OCI-LY7 (cell line): ENCODE results near the gene KCNN1. TPM values are rescaled to one million over a fixed set of nuclear protein-coding genes. Genes with fewer than 3 reads are reported as not detected.

Experiments
- BruUV-seq: library from RNA; stranded (reverse); fragments of 400-500 nt; replicated peaks from 2 replicates; lab custom pipeline; 2021; lab: Mats Ljungman, UMichigan
- CTCF ChIA-PET: fragments of 300-600 bp; sonication (Branson Sonifier 250); formaldehyde crosslinking; loops from one replicate; lab custom pipeline; 2022; ENCODE audit warnings: antibody characterized with exemption; ENCODE audit not compliant: unreplicated experiment; lab: Charles Lee
- POLR2A ChIA-PET: fragments of 300-600 bp; sonication (Branson Sonifier 250); formaldehyde crosslinking; loops from one replicate; lab custom pipeline; 2022; ENCODE audit warnings: antibody characterized with exemption; lab: Charles Lee
- DNase-seq: peaks from one replicate; pipeline ENCODE4 v3.0.0-alpha.2; 2015; ENCODE audit warnings: low spot score
- H2AFZ ChIP-seq: fragments of 200-600 bp; sonication (generic), shearing (Covaris generic); 2 replicates; pipeline ENCODE4 v1.6.1; 2014; ENCODE audit warnings: mild to moderate bottlenecking, antibody characterized with exemption, low read length, moderate library complexity
- H3K27ac ChIP-seq: fragments of 200-600 bp; sonication (generic); 2 replicates; pipeline ENCODE4 v1.5.1; 2014; ENCODE audit warnings: mixed run types, low read depth, mild to moderate bottlenecking, moderate library complexity, low read length, inconsistent platforms; ENCODE audit not compliant: poor library complexity, severe bottlenecking
- H3K36me3 ChIP-seq: fragments of 200-600 bp; sonication (generic); 2 replicates; pipeline ENCODE4 v1.6.1; 2014; ENCODE audit warnings: mild to moderate bottlenecking, antibody characterized with exemption, low read length, moderate library complexity, mixed read lengths; ENCODE audit not compliant: insufficient read depth
- H3K4me1 ChIP-seq: fragments of 200-600 bp; sonication (generic); 2 replicates; pipeline ENCODE4 v1.5.1; 2014; ENCODE audit warnings: mild to moderate bottlenecking, low read length; ENCODE audit not compliant: insufficient read depth, poor library complexity, severe bottlenecking
- H3K4me2 ChIP-seq: fragments of 200-600 bp; sonication (generic); 2 replicates; pipeline ENCODE4 v1.6.1; 2014; ENCODE audit warnings: mild to moderate bottlenecking, low read length
- H3K4me3 ChIP-seq: fragments of 200-600 bp; sonication (generic); 2 replicates; pipeline ENCODE4 v1.5.1; 2014; ENCODE audit warnings: mild to moderate bottlenecking, low read depth, low read length; ENCODE audit not compliant: poor library complexity, severe bottlenecking
- H3K79me2 ChIP-seq: fragments of 200-600 bp; sonication (generic); 2 replicates; pipeline ENCODE4 v1.6.1; 2016; ENCODE audit warnings: low read depth, mild to moderate bottlenecking, low read length, moderate library complexity, mixed read lengths; ENCODE audit not compliant: insufficient read depth
- H3K9me2 ChIP-seq: fragments of 200-600 bp; sonication (generic); 2 replicates; pipeline ENCODE4 v1.6.1; 2016; ENCODE audit warnings: mild to moderate bottlenecking, low read length, mixed read lengths; ENCODE audit not compliant: insufficient read depth
- H3K9me3 ChIP-seq: fragments of 200-600 bp; sonication (generic); 2 replicates; pipeline ENCODE4 v1.6.1; 2014; ENCODE audit warnings: mild to moderate bottlenecking, mixed run types, low read length, mixed read lengths
- H4K20me1 ChIP-seq: fragments of 200-600 bp; sonication (generic); 2 replicates; pipeline ENCODE4 v1.6.1; 2014; ENCODE audit warnings: mild to moderate bottlenecking, antibody characterized with exemption, low read length, moderate library complexity, mixed read lengths; ENCODE audit not compliant: insufficient read depth
- CTCF ChIP-seq: fragments of 200-600 bp; sonication (generic); conservative IDR thresholded peaks from 2 replicates; pipeline ENCODE4 v1.5.1; 2014; ENCODE audit warnings: mild to moderate bottlenecking, antibody characterized with exemption, low read length, moderate library complexity, mixed read lengths
- EZH2phosphoT487 ChIP-seq: fragments of 200-600 bp; sonication (generic); IDR thresholded peaks from 2 replicates; pipeline ENCODE4 v1.6.1; 2018; ENCODE audit warnings: low read depth, borderline replicate concordance, mild to moderate bottlenecking, mixed run types, antibody characterized with exemption, low read length, moderate library complexity, mixed read lengths
- intact Hi-C: fragments of 100-400 bp; cut with micrococcal nuclease; formaldehyde crosslinking; loops from one replicate; pipeline ENCODE4 v1.10.0; 2022; ENCODE audit not compliant: unreplicated experiment
- total RNA-seq, 2 experiments: library from RNA; depleted of rRNA in 1 of 2; stranded (reverse); fragments of >200 nt in 1 of 2; shearing (Covaris generic) in 1 of 2; gene quantifications; 2 replicates each; pipeline ENCODE4 v1.2.3, GENCODE V29; 2014 to 2022

KCNN1 gene
- total RNA-seq, 2 experiments from 2014 or later = 0.57 to 1.1 TPM

DNA sequence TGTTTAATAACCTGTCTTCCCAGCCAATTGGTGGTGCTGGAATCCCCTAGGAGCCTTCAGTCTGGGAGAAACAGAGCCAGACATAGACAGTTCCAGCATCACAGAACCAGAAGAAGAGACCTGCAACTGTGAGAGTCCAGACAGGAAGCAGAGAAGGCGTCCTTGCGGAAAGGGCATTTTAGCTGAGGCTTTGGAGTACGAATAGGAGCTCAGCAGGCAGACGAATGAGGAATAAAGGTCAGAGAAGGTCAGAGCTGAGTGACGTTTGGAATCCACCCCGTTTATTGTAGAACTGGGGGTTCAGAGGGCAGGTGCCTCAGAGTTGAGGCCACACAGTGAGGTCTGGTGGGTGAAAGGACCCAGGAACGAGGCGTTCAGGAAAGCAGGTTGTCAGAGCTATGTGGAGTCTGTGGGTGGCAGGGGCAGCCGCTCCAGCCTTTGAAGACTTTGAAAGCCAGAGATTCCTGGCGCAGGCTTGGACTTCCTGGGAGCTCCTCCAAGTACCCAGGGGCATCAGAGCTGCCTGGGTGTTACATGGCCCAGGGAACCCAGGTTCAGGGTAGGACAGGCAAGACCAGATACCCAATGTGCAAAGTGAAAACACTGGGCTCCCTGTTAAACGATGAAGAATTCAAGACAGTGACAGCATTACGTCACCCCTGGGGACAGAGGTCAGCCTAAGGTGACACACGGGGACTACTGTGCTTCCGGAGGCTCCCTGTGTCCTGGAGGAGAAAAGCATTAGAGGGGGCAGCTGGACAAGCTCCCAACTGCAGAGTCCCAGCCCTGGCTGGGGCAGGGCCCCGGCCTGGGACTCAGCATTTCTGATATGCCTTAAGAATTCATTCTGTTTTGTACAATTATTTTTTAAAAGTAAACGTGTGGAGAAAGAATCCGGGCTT is 46.6 kb downstream of the KCNN1 start:
- Histone ChIP-seq H3K4me2 (no peak overlapping the region), H3K4me1 (peaks cover 2% of the 10 kb centered on the region), H3K9me2 (no peaks in the 10 kb centered on the region), H4K20me1 (no peaks in the 10 kb centered on the region), H3K4me3 (no peak overlapping the region), H3K9me3 (no peaks in the 10 kb centered on the region), H3K36me3 (peaks cover 60% of the 10 kb centered on the region), H3K27ac (no peak overlapping the region), H3K79me2 (no peaks in the 10 kb centered on the region), H2AFZ (no peak overlapping the region)
- ChIA-PET CTCF (no interaction called here), POLR2A (interaction anchor here (0.6 kb wide), 1 partner anchor 19 kb away, joined by 3 read pairs; no protein-coding TSS in a partner anchor)
- BruUV-seq = TSS peak; percentile 92
- DNase-seq = no peak
- TF ChIP-seq CTCF = no peak
- TF ChIP-seq EZH2phosphoT487 = no peak
- intact Hi-C loops = no loop called here

DNA sequence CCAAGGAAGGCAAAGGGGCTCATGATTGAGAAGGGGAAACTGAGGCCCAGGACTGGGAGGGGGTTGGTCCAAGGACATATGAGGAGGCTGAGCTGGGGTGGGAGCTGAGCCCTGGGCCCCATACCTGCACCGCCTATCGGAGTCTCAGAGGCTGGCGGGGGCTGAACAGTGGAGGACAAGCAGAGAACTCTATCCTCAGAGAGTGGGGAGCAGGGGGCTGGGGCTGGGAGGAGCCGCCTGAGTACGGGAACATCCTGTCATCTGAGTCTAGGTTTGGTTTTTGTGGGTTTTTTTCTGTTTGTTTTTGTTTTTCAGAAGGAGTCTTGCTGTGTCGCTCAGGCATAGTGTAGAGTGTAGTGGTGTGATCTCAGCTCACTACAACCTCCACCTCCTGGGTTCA is 47.3 kb downstream of the KCNN1 start:
- Histone ChIP-seq H3K27ac (no peak overlapping the region), H2AFZ (no peak overlapping the region), H3K4me3 (no peak overlapping the region), H3K4me2 (no peak overlapping the region), H3K4me1 (no peaks in the 10 kb centered on the region), H3K36me3 (peaks cover 52% of the 10 kb centered on the region), H4K20me1 (no peaks in the 10 kb centered on the region), H3K9me3 (no peaks in the 10 kb centered on the region), H3K79me2 (no peaks in the 10 kb centered on the region), H3K9me2 (no peaks in the 10 kb centered on the region)
- POLR2A ChIA-PET = no interaction called here
- TF ChIP-seq CTCF (no peak), EZH2phosphoT487 (no peak)
- no peak for DNase-seq
- CTCF ChIA-PET = no interaction called here
- no TSS peak for BruUV-seq
- intact Hi-C loops = no loop called here
